HEK293 (cell line): Measurements from ENCODE around the gene PTPRJ.

Experiments
- ZBTB1 ChIP-seq: fragments of 450-650 bp; formaldehyde crosslinking; IDR thresholded peaks from 2 replicates; pipeline ENCODE4 v1.5.1; 2016; ENCODE audit warnings: missing biosample characterization, missing genetic modification characterization
- ZNF274 ChIP-seq, 2 experiments: fragments of 200-500 bp in 1 of 2; fragments of 450-650 bp in 1 of 2; sonication (Bioruptor generic) in 1 of 2; formaldehyde crosslinking in 1 of 2; IDR thresholded peaks; 2 replicates each; pipeline versions ENCODE4 v1.5.1 to v1.6.1; 2014 to 2016; ENCODE audit warnings: borderline replicate concordance in 1 of 2, inconsistent platforms in 1 of 2, low read length in 1 of 2, missing biosample characterization in 1 of 2, missing genetic modification characterization in 1 of 2
- TF ChIP-seq, protein P1 (sequence below): fragments of 450-650 bp; formaldehyde crosslinking; IDR thresholded peaks from 2 replicates; pipeline ENCODE4 v1.5.1; 2016; ENCODE audit warnings: missing biosample characterization, missing genetic modification characterization
- TF ChIP-seq, protein P2 (sequence below): fragments of 450-650 bp; formaldehyde crosslinking; IDR thresholded peaks from 2 replicates; pipeline ENCODE4 v1.5.1; 2016; ENCODE audit warnings: missing biosample characterization, missing genetic modification characterization

- TF ChIP-seq, protein P1, sequence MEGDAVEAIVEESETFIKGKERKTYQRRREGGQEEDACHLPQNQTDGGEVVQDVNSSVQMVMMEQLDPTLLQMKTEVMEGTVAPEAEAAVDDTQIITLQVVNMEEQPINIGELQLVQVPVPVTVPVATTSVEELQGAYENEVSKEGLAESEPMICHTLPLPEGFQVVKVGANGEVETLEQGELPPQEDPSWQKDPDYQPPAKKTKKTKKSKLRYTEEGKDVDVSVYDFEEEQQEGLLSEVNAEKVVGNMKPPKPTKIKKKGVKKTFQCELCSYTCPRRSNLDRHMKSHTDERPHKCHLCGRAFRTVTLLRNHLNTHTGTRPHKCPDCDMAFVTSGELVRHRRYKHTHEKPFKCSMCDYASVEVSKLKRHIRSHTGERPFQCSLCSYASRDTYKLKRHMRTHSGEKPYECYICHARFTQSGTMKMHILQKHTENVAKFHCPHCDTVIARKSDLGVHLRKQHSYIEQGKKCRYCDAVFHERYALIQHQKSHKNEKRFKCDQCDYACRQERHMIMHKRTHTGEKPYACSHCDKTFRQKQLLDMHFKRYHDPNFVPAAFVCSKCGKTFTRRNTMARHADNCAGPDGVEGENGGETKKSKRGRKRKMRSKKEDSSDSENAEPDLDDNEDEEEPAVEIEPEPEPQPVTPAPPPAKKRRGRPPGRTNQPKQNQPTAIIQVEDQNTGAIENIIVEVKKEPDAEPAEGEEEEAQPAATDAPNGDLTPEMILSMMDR (tag by site-specific recombination), result no peak
- TF ChIP-seq, protein P2, sequence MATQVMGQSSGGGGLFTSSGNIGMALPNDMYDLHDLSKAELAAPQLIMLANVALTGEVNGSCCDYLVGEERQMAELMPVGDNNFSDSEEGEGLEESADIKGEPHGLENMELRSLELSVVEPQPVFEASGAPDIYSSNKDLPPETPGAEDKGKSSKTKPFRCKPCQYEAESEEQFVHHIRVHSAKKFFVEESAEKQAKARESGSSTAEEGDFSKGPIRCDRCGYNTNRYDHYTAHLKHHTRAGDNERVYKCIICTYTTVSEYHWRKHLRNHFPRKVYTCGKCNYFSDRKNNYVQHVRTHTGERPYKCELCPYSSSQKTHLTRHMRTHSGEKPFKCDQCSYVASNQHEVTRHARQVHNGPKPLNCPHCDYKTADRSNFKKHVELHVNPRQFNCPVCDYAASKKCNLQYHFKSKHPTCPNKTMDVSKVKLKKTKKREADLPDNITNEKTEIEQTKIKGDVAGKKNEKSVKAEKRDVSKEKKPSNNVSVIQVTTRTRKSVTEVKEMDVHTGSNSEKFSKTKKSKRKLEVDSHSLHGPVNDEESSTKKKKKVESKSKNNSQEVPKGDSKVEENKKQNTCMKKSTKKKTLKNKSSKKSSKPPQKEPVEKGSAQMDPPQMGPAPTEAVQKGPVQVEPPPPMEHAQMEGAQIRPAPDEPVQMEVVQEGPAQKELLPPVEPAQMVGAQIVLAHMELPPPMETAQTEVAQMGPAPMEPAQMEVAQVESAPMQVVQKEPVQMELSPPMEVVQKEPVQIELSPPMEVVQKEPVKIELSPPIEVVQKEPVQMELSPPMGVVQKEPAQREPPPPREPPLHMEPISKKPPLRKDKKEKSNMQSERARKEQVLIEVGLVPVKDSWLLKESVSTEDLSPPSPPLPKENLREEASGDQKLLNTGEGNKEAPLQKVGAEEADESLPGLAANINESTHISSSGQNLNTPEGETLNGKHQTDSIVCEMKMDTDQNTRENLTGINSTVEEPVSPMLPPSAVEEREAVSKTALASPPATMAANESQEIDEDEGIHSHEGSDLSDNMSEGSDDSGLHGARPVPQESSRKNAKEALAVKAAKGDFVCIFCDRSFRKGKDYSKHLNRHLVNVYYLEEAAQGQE (tag by site-specific recombination), result no peak
- TF ChIP-seq ZNF274 (IDR thresholded peaks at IDR 0.05; ENCODE audit: low read length), result no peak
- TF ChIP-seq ZNF274 (tag by site-specific recombination; IDR thresholded peaks at IDR 0.05; ENCODE audit: borderline replicate concordance), result no peak
- TF ChIP-seq ZBTB1 (tag by site-specific recombination), result no peak
These were observed 113.7 kb downstream of the PTPRJ start for GRCh38 chr11:48093795-48094642.
